Right lung (tissue), 10 donors: ENCODE data around the gene SMAP2. TPM values are rescaled to one million over a fixed set of nuclear protein-coding genes. Genes with fewer than 3 reads are reported as not detected.
A peak's percentile ranks its signal among the peaks of the same experiment; 100 is the strongest.
"Not testable (repeated sequence)": the region's sequence is repeated elsewhere in the genome, so short reads cannot be mapped to it uniquely, and the experiment has no call there.

Experiments used
- DNase-seq, 2 donors: peaks; one replicate each; pipeline ENCODE4 v3.0.0-alpha.2; 2013
- long read RNA-seq, 8 donors: transcript quantifications; one replicate each; lab custom pipeline, GENCODE V29; 2026
- polyA plus RNA-seq, 5 donors: library from polyadenylated mRNA; unstranded; fragments of 120-200 nt; gene quantifications; one replicate each; pipeline versions ENCODE4 v1.2.1 to v1.2.3, GENCODE V29; 2013; ENCODE audit warnings: inconsistent platforms in 1 of 5, low replicate concordance in 1 of 5; ENCODE audit not compliant: insufficient read length in 5 of 5, insufficient read depth in 1 of 5

SMAP2 gene
- 10 to 100 TPM; 22.5 to 26.8 (median 23.7) TPM for polyA plus RNA-seq
- long read RNA-seq, donor 1, partial matches to known transcripts: 7 of 10 reads
- long read RNA-seq, donor 1, other reads (novel, unspliced or antisense): 0 of 10 reads
- long read RNA-seq, donor 2, partial matches to known transcripts: 0 of 1 reads
- long read RNA-seq, donor 2, other reads (novel, unspliced or antisense): 0 of 1 reads
- long read RNA-seq, donor 3, partial matches to known transcripts: 0 of 1 reads
- long read RNA-seq, donor 3, other reads (novel, unspliced or antisense): 0 of 1 reads
- long read RNA-seq, donor 4, partial matches to known transcripts: 0 of 1 reads
- long read RNA-seq, donor 4, other reads (novel, unspliced or antisense): 0 of 1 reads
- long read RNA-seq, donor 5, partial matches to known transcripts: 12 of 13 reads
- long read RNA-seq, donor 5, other reads (novel, unspliced or antisense): 0 of 13 reads
- long read RNA-seq, donor 6, transcript SMAP2-202 (10 exons, 2,939 nt): major isoform, 5 of 10 reads
- long read RNA-seq, donor 6, partial matches to known transcripts: 5 of 10 reads
- long read RNA-seq, donor 6, other reads (novel, unspliced or antisense): 0 of 10 reads
- long read RNA-seq, donor 7, transcript SMAP2-202 (10 exons, 2,939 nt): major isoform, 7 of 7 reads
- long read RNA-seq, donor 7, partial matches to known transcripts: 0 of 7 reads
- long read RNA-seq, donor 7, other reads (novel, unspliced or antisense): 0 of 7 reads
- long read RNA-seq, donor 8, partial matches to known transcripts: 0 of 1 reads
- long read RNA-seq, donor 8, other reads (novel, unspliced or antisense): 0 of 1 reads

DNA sequence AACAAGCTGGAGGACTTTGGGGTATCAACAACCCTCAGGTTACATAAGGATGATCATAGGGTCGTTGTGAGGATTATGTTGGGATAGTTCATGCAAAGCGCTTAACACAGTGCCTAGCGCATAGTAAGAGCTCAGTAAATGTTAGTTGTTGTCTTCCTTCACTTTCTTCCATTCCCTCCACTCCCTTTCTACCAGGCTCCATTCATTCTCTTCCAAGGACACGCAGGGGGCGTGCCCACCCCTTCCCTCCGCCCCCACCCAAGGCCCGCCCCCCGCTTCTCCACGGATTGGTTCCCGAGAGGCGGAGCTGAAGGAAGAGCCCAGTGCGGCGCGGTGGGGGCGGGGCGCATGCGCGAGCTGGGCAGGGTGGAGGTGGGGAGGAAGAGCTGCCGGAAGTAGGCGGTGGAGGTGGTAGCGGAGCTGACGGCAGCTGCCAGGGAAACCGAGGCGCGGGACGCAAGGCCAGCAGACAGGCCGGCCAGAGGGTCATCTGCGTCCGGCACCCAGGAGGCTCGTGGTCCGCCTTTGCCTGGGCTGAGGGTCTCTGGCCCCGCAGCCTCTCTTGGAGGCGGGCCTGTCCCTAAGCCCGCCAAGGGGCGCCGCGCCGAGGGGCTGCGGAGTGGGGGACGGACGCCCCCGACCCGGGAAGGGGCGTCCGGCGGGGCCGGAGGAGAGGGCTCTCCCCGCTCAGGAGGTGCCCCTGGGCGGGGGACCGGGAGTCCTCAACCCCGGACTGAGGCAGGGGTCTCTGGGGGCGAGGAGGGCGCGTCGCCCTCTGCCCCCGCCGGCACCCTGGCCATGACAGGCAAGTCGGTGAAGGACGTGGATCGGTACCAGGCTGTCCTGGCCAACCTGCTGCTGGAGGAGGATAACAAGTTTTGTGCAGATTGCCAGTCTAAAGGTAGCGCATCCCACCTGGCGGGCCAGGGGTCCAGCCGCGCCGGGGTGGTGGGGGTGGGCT lies at the start of gene SMAP2:
TSS of gene SMAP2 (plus strand) at position 405 of the 961 bp plus-strand sequence. CDS start at position 799, 394 bp downstream.
- peak; percentile 92 to 94 for DNase-seq

- DNase-seq: not testable (repeated sequence)
Observed at GRCh38 chr1:40331403-40331802, 42.1 kb upstream of the SMAP2 start.

- DNase-seq: no peak
Observed at GRCh38 chr1:40332695-40333094, 40.8 kb upstream of the SMAP2 start.

DNA sequence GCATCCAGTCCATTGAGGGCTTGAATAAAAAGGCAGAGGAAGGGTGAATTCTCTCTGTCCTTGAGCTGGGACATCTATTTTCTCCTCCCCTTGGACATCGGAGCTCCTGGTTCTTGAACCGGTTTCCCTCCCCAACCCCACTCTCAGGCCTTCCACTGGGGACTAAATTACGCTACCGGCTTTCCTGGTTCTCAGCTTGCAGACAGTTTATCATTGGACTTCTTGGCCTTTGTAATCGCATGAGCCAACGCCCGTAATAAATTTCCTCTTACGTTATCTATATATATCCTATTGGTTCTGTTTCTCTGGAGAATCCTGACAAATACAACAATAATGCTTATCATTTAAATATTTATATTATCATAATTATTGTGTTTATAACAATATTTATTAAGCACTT lies 36.1 kb upstream of the SMAP2 start:
- DNase-seq: no peak

- peak; percentile 48 to 68 for DNase-seq
Observed at GRCh38 chr1:40338745-40339419, 34.6 kb upstream of the SMAP2 start.

DNA sequence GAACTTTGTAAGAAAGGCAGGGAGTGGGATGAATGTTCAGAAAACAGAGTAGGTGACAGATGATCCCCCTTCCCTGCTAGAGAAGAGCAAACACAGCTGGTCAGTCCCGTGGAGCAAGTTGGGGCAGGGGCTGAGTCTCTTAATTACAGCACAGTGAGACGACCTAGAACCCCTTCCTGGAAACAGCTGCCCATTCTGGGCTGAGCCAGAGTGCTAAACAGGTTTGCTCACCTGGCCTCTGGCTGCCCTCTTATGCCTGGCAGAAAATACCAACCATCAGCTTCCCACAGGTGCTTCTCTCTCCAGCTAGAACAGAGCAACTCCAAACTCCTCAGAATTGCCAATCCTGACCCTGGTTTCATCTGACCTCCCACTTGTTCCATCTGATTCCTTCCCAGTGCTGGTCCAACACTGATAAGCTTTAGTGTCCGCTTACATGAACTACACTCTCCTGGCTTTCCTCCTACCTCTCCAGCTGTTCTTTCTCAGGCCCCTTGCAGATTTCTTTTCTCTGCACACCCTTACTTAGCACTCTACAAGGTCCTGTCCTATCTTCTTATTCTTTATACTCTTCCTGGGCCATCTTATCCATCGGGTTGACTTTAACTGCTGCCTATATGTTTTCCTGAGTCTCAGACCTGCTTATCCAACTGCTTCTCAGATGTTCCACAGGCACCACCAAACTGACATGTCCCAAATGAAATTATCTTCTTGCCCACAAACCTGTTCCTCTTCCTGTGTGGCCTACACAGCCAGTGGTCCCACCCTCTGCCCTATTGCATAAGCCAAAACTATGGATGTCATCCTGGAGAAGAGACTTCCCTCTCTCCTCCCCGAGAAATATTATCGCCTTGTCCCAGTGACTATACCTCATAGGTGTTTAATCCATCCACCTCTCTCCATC lies 33.9 kb upstream of the SMAP2 start:
- DNase-seq: no peak

DNA sequence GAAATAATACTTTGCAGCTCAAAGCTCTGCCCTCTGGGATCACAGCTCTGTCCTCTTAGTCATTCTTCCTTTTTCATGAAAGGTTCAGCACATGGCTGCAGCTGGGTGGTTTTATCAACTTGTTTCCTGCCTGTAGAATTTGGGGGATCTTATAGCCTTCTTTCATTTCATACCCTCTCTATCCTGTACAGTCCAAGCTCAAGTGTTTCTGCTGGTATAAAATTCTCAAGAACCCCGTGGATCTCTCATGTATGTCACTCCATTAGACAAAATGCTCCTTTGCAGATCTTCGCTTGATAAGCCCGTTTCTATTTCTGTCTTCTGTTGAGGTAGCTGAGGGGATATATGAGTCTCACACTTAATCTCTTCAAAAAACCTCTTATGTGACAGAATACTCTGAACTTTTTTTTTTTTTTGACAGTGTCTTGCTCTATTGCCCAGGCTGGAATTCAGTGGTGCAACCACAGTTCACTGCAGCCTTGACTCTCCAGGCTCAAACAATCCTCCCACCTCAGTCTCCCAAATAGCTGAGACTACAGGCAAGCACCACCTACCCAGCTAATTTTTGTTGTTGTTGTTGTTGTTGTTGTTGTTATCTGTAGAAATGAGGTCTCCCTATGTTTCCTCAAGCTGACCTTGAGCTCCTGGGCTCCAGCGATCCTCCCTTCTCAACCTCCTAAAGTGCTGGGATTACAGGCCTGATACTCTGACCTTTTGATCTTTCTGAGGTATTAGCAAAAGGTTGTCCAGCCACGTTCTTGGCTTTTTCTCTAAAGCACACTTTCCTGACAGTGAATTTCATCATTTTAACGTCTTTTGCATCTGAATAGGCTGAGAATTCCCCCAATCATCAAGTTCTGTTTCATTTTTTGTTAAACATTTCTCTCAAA lies 31.8 kb upstream of the SMAP2 start:
- no peak for DNase-seq

DNA sequence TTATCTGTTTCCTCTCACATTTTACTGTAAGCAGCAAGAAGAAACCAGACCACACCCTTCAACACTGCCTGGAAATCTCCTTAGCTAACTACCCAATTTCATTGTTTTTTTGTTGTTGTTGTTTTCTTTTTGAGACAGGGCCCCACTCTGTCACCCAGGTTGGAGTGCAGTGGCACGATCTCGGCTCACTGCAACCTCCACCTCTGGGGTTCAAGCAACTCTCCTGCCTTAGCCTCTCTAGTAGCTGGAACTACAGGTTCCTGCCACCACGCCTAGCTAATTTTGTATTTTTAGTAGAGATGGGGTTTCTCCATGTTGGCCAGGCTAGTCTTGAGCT lies 31.2 kb upstream of the SMAP2 start:
- DNase-seq: not testable (repeated sequence)

DNA sequence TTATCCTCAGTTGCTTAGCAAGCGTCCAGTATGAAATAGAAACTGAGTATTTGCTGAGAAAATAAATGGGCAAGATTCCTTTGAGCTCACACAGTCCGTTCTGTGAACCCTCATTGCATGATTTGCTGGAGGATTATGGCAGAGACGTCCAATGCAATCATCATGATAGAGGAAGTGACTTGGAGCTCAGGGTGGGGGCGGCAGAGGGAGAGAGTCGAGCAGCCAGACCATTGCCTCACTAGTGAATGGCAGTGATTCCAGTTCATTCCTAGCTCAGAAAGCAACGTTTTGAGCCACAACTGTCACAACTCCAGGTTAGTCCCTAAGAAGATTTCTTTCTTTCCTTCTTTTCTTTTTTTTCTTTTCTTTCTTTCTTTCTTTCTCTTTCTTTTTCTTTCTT lies 28.9 kb upstream of the SMAP2 start:
- peak in 1 of 2 donors; percentile 12 for DNase-seq

DNA sequence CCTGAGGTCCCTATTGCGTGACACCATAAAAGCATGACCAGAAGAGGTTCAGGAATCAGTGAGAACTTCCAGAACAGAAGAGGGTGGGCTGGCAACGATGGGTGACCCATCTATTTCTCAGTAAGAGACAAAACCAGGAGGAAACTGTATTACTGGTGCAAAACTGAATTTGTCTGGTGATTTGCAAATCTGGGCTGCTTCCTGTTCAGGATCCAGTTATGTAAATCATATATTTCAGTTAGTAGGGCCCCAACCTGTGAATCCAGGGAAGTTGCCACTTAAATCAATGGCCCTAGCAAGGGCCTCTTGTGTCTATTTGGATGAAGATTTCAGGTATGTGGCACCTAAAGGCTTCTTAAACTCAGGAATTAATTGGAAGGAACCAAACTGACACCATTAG lies 23.1 kb upstream of the SMAP2 start:
- DNase-seq: no peak

DNA sequence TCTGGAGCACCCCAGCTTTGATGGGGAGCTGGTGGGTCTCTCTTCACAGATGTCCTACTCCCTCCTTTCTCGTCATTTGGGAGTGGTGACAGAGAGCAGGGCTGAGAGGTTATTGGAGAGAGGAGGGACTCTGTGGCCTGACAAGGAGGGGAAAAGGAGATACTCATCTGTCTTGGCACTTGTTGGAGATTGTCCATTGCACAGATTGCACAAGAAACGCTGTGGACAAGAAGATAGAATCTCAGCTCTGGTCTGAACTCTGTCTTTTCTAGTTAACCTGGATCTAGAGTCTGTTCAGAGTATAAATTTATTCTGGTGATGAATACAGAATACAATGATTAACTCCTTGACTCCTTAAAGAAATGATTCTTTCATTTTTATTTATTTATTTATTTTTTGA lies 22.4 kb upstream of the SMAP2 start:
- DNase-seq: no peak

DNA sequence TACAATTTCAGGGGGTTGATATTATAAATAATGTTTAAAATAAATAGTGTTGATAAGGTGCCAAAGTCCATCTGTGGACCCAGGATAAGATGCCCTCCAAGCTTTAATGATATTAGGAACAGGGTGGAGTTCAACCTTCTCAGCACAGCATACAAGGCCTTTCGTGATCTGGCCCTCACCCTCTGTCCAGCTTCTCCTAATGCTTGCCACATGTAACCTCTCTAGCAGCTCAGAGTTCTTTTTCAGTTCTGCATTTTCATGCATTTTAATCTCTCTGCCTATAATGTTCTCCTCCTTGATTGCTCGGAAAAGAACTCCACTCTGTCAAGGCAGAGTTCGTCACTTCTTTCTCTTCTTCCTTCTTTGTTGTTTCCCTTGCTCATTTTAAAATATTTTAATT lies 21.4 kb upstream of the SMAP2 start:
- DNase-seq: no peak

DNA sequence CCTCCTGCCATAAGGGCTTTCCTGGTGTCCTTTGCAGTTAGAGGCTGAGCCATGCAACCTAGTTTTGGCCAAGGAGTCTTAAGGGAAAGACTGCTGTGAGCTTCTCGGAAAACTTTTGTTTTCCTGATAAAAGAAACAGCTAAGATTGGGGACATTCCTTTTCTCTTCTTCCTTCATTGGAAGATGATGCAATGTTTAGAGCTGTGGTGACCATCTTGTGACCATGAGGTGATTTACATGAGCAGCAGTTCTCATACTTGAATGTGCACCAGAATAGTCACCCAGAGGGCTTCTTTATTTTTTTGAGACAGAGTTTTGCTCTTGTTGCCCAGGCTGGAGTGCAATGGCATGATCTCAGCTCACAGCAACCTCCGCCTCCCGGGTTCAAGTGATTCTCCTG lies 20.4 kb upstream of the SMAP2 start:
- DNase-seq: no peak

GRCh38 chr1:40357625-40358024 lies 15.9 kb upstream of the SMAP2 start:
- DNase-seq: no peak

GRCh38 chr1:40360631-40361030 lies 12.9 kb upstream of the SMAP2 start:
- DNase-seq: no peak

- DNase-seq: no peak
Observed at GRCh38 chr1:40361201-40361600, 12.3 kb upstream of the SMAP2 start.

- DNase-seq: no peak
Observed at GRCh38 chr1:40361637-40362036, 11.9 kb upstream of the SMAP2 start.

DNA sequence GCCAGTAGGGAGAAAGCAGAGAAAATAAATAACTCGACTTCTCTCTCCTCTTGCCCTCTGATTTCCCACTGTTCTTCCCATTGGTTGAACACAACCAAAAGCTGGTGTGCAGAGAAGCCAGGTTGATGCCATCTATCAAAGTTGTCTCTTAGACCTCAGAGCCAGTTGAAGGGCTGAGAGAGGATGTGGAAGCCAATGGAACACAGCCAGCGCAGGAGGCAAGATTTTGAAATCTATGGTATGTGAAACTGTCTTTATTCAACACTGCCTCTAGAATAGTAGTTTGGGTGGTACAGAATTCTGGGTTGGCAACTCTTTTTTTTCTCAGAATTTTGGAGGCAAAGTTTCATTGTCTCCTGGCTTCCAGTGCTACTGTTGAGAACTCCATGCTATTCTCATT lies 11.3 kb upstream of the SMAP2 start:
- DNase-seq: no peak

- DNase-seq: no peak
Observed at GRCh38 chr1:40362699-40363098, 10.8 kb upstream of the SMAP2 start.
